B cell (primary cell): ENCODE data around the gene PSMG3. TPM values are rescaled to one million over a fixed set of nuclear protein-coding genes. Genes with fewer than 3 reads are reported as not detected.

ENCODE experiments used
- ATAC-seq: fragments of 200-7000 bp; cut with Tn5 transposase; one replicate; pipeline ENCODE4 v1.10.0; 2021; ENCODE audit warnings: low read depth, mild to moderate bottlenecking, moderate number of reproducible peaks, moderate library complexity
- CTCF ChIA-PET: fragments of 350-600 bp; sonication (Branson Sonifier 250); formaldehyde crosslinking; loops from one replicate; lab custom pipeline; 2021; ENCODE audit warnings: antibody characterized with exemption, inconsistent platforms; lab: Charles Lee
- POLR2A ChIA-PET: fragments of 350-600 bp; sonication (Branson Sonifier 250); formaldehyde crosslinking; loops from one replicate; lab custom pipeline; 2021; ENCODE audit warnings: antibody characterized with exemption; lab: Charles Lee
- DNase-seq: peaks from one replicate; pipeline ENCODE4 v3.0.0; 2013
- H2AFZ ChIP-seq: 2 replicates; pipeline ENCODE4 v1.6.1; 2012; ENCODE audit warnings: mild to moderate bottlenecking, low read depth, low read length; ENCODE audit not compliant: insufficient read depth, poor library complexity, severe bottlenecking
- H3K27ac ChIP-seq, 2 donors: 1 replicate in 1 of 2; 2 replicates in 1 of 2; pipeline ENCODE4 v1.5.1; 2012 to 2013; ENCODE audit warnings: low read length in 2 of 2, mild to moderate bottlenecking in 2 of 2, moderate library complexity in 1 of 2
- H3K27me3 ChIP-seq, 4 experiments: fragments of 200-600 bp in 1 of 4; sonication (generic) in 1 of 4; replicated peaks in 1 of 4; 1 replicate in 2 of 4; 2 replicates in 2 of 4; pipeline versions ENCODE4 v1.6.1 to v1.7.0; 2013 to 2016; ENCODE audit warnings: low read length in 3 of 4, mild to moderate bottlenecking in 2 of 4, mixed read lengths in 1 of 4, moderate library complexity in 1 of 4; ENCODE audit not compliant: insufficient read depth in 4 of 4, control insufficient read depth in 3 of 4; ENCODE audit errors: control extremely low read depth in 1 of 4
- H3K36me3 ChIP-seq, 2 experiments: replicated peaks in 1 of 2; 1 replicate in 1 of 2; 2 replicates in 1 of 2; pipeline versions ENCODE4 v1.6.1 to v1.7.1; 2013; ENCODE audit warnings: low read length in 1 of 2; ENCODE audit not compliant: insufficient read depth in 2 of 2, control insufficient read depth in 1 of 2; ENCODE audit errors: control extremely low read depth in 1 of 2, extremely low read depth in 1 of 2
- H3K4me1 ChIP-seq, 2 donors: fragments of 200-600 bp in 1 of 2; sonication (generic) in 1 of 2; 1 replicate in 1 of 2; 2 replicates in 1 of 2; pipeline versions ENCODE4 v1.5.1 to v1.6.1; 2013 to 2017; ENCODE audit warnings: low read length in 2 of 2; ENCODE audit not compliant: control insufficient read depth in 2 of 2, insufficient read depth in 2 of 2
- H3K4me2 ChIP-seq: replicated peaks from 2 replicates; pipeline ENCODE3; 2012; ENCODE audit warnings: mild to moderate bottlenecking, low read depth, low read length; ENCODE audit not compliant: poor library complexity, severe bottlenecking
- H3K4me3 ChIP-seq, 5 experiments: fragments of 200-600 bp in 1 of 5; sonication (generic) in 1 of 5; 1 replicate in 3 of 5; 2 replicates in 2 of 5; pipeline versions ENCODE4 v1.5.1 to v1.7.0; 2011 to 2016; ENCODE audit warnings: low read length in 4 of 5, mild to moderate bottlenecking in 4 of 5, low read depth in 2 of 5, control low read depth in 1 of 5, moderate library complexity in 1 of 5; ENCODE audit not compliant: insufficient read depth in 1 of 5; ENCODE audit errors: control extremely low read depth in 1 of 5, extremely low read depth in 1 of 5
- H3K79me2 ChIP-seq: fragments of 200-600 bp; sonication (generic); one replicate; pipeline ENCODE4 v1.6.0; 2016; ENCODE audit warnings: low read length; ENCODE audit not compliant: control insufficient read depth, insufficient read depth
- H3K9ac ChIP-seq: fragments of 200-600 bp; sonication (generic); 2 replicates; pipeline ENCODE4 v1.6.1; 2017; ENCODE audit warnings: mild to moderate bottlenecking, low read length, moderate library complexity
- H3K9me3 ChIP-seq, 3 donors: one replicate each; pipeline versions ENCODE4 v1.6.1 to v1.7.1; 2013; ENCODE audit warnings: low read length in 2 of 3; ENCODE audit not compliant: control insufficient read depth in 2 of 3, insufficient read depth in 1 of 3; ENCODE audit errors: control extremely low read depth in 1 of 3
- H4K20me1 ChIP-seq: 2 replicates; pipeline ENCODE4 v1.6.0; 2012; ENCODE audit warnings: mild to moderate bottlenecking, low read length; ENCODE audit not compliant: insufficient read depth, control insufficient read depth, poor library complexity, severe bottlenecking
- H3K27ac Mint-ChIP-seq: one replicate; pipeline ENCODE4 v1.8.0; 2021; ENCODE audit warnings: mixed read lengths
- H3K27me3 Mint-ChIP-seq: one replicate; pipeline ENCODE4 v1.8.0; 2021; ENCODE audit warnings: mixed read lengths
- H3K4me1 Mint-ChIP-seq: one replicate; pipeline ENCODE4 v1.8.0; 2021; ENCODE audit warnings: mixed read lengths
- H3K4me3 Mint-ChIP-seq: one replicate; pipeline ENCODE4 v1.8.0; 2021; ENCODE audit warnings: mixed read lengths
- H3K9me3 Mint-ChIP-seq: one replicate; pipeline ENCODE4 v1.8.0; 2022; ENCODE audit warnings: mixed read lengths; ENCODE audit not compliant: insufficient read depth
- EZH2 ChIP-seq: IDR thresholded peaks from 2 replicates; pipeline ENCODE4 v1.6.1; 2012; ENCODE audit warnings: borderline replicate concordance, low read depth, mild to moderate bottlenecking, moderate library complexity, low read length; ENCODE audit not compliant: insufficient read depth, poor library complexity, severe bottlenecking
- WGBS: methylation state at CpG from one replicate; pipeline ENCODE4 v1.1.5; 2013; ENCODE audit warnings: missing lambda C conversion rate; ENCODE audit not compliant: insufficient coverage; 5-methylcytosine and 5-hydroxymethylcytosine counted together
- intact Hi-C: fragments of 100-400 bp; cut with micrococcal nuclease; formaldehyde crosslinking; loops from one replicate; pipeline ENCODE4 v1.10.0; 2022
- polyA plus RNA-seq: library from polyadenylated mRNA; depleted of rRNA; stranded (reverse); fragments of >200 nt; gene quantifications from 2 replicates; pipeline ENCODE4 v1.2.3, GENCODE V29; 2012
- total RNA-seq, 2 donors: library from RNA; stranded (reverse); fragments of 120-200 nt in 1 of 2; gene quantifications; 1 replicate in 1 of 2; 2 replicates in 1 of 2; pipeline versions ENCODE4 v1.2.3 to v1.2.4, GENCODE V29; 2013 to 2022
- TF ChIP-seq, protein P1 (sequence below): fragments of 200-600 bp; IDR thresholded peaks from one replicate; pipeline ENCODE4 v1.8.0; 2022; ENCODE audit warnings: antibody characterized with exemption, mild to moderate bottlenecking

Gene PSMG3
- total and polyA plus RNA-seq, 2 donors (not counting 1 experiment from before 2014, with no cell fraction given), result 27.4 to 75.7 TPM

DNA sequence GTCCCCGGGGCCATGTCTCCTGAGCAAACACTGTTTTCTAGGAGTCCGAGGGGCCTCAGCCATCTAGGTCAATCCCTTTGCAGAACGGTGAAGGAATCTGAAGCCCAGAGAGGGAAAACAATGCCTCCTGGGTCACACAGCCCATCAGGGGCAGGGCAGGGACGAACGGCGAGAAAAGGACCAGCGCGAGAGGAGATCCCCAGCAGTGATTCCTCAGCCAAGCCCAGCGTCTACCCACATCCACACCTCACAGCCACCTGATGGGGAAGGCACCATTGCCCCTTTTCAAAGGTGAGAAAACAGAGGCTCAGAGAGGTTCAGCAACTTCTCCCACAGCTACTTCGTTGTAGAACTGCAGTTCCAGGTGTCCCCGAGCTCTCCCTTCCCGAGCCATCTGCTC lies 17.9 kb upstream of the PSMG3 start:
- peaks cover 26 to 27% of the 10 kb centered on the region in 2 donors for H3K4me1 ChIP-seq
- peaks cover 23% of the 10 kb centered on the region for H3K4me1 Mint-ChIP-seq
- TF ChIP-seq, protein P1, sequence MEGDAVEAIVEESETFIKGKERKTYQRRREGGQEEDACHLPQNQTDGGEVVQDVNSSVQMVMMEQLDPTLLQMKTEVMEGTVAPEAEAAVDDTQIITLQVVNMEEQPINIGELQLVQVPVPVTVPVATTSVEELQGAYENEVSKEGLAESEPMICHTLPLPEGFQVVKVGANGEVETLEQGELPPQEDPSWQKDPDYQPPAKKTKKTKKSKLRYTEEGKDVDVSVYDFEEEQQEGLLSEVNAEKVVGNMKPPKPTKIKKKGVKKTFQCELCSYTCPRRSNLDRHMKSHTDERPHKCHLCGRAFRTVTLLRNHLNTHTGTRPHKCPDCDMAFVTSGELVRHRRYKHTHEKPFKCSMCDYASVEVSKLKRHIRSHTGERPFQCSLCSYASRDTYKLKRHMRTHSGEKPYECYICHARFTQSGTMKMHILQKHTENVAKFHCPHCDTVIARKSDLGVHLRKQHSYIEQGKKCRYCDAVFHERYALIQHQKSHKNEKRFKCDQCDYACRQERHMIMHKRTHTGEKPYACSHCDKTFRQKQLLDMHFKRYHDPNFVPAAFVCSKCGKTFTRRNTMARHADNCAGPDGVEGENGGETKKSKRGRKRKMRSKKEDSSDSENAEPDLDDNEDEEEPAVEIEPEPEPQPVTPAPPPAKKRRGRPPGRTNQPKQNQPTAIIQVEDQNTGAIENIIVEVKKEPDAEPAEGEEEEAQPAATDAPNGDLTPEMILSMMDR, result no peak
- TF ChIP-seq EZH2, result no peak
- no peak overlapping the region for H3K27ac ChIP-seq
- intact Hi-C loops, result no loop called here
- no peaks in the 10 kb centered on the region for H3K79me2 ChIP-seq
- no peaks in the 10 kb centered on the region for H4K20me1 ChIP-seq
- H3K4me2 ChIP-seq, result no peak overlapping the region
- ATAC-seq (no peak), DNase-seq (no peak)
- no peak overlapping the region for H3K4me3 Mint-ChIP-seq
- ChIA-PET CTCF (no interaction called here), POLR2A (no interaction called here)
- H2AFZ ChIP-seq, result no peak overlapping the region
- H3K27me3 ChIP-seq, result peaks cover 0 to 32% (median 17%) of the 10 kb centered on the region in 4 experiments
- H3K27ac Mint-ChIP-seq, result no peak overlapping the region
- peaks cover 0 to 15% (median 0%) of the 10 kb centered on the region in 3 donors for H3K9me3 ChIP-seq
- H3K36me3 ChIP-seq, result no peaks in the 10 kb centered on the region
- H3K4me3 ChIP-seq, result no peak overlapping the region
- H3K9me3 Mint-ChIP-seq, result peaks cover 2% of the 10 kb centered on the region
- H3K9ac ChIP-seq, result no peak overlapping the region
- WGBS, result 94% methylated on average over 7 of the region's 12 CpGs
- peaks cover 28% of the 10 kb centered on the region for H3K27me3 Mint-ChIP-seq

DNA sequence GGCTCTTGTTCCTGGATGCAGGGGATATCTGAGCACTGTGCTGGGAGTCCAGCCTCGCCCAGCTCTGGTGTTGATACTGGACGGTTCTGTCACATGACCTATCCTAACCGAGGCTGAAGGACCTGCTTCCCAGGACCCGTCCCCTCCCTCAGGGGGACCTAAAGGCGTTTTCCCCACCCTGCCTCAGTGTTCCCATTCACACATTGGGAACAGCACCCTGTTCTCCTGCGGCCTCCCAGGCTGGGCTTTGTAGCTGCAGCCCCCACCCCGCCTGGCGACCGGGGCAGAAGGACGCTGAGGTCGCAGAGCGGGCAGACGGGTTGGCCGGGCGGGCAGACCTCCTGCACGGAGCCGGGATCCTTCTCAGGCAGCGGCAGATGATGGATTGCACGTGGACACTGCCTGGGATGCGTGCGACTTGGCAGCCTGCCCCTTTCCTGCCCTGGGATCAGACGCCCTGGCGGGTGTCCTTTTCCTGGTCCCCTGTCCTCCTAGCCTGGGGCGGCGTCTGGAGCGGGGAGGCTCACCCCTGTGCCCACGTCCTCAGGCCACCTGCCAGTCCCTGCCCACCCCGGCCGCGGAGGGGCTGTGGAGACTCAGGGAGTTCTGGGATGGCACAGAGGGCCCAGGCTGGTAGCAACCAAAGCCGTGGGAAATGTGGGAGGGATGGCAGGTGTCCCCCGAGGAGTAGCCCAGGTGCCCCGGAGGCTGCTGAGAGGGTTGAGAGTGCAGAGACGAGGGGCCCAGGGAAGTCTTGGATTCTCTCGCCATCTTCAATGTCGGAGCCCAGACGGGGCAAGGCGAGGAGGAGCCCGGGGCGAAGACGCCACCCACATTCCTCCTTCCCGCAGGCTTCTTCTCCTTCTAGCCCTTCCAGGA lies 17.2 kb upstream of the PSMG3 start:
- no peak overlapping the region for H3K27ac ChIP-seq
- no peak overlapping the region for H3K27ac Mint-ChIP-seq
- no peaks in the 10 kb centered on the region for H4K20me1 ChIP-seq
- peaks cover 16% of the 10 kb centered on the region for H3K4me1 Mint-ChIP-seq
- no peak overlapping the region for H3K4me3 Mint-ChIP-seq
- H3K27me3 ChIP-seq, result peaks cover 0 to 25% (median 16%) of the 10 kb centered on the region in 4 experiments
- H3K4me2 ChIP-seq, result no peak overlapping the region
- peaks cover 21% of the 10 kb centered on the region for H3K27me3 Mint-ChIP-seq
- peaks cover 19 to 20% of the 10 kb centered on the region in 2 donors for H3K4me1 ChIP-seq
- intact Hi-C loops, result no loop called here
- ChIA-PET CTCF (no interaction called here), POLR2A (no interaction called here)
- 96% methylated on average over 40 of the region's 42 CpGs for WGBS
- ATAC-seq (no peak), DNase-seq (no peak)
- no peak overlapping the region for H3K9ac ChIP-seq
- TF ChIP-seq, protein P1, result no peak
- TF ChIP-seq EZH2, result no peak
- no peak overlapping the region for H2AFZ ChIP-seq
- no peaks in the 10 kb centered on the region for H3K79me2 ChIP-seq
- no peaks in the 10 kb centered on the region for H3K36me3 ChIP-seq
- H3K9me3 Mint-ChIP-seq, result peaks cover 2% of the 10 kb centered on the region
- H3K4me3 ChIP-seq, result no peak overlapping the region
- H3K9me3 ChIP-seq, result peaks cover 0 to 15% (median 0%) of the 10 kb centered on the region in 3 donors
